GM12878 (cell line): Measurements from ENCODE around the gene LRIT1. TPM values are rescaled to one million over a fixed set of nuclear protein-coding genes. Genes with fewer than 3 reads are reported as not detected.

ENCODE experiments used
- ATAC-seq: fragments of 200-7000 bp; cut with Tn5 transposase; 3 replicates; pipeline ENCODE4 v1.9.1; 2020; ENCODE audit warnings: mild to moderate bottlenecking, moderate library complexity
- BruUV-seq: library from RNA; stranded (reverse); fragments of 400-500 nt; replicated peaks from 2 replicates; lab custom pipeline; 2021; lab: Mats Ljungman, UMichigan
- CTCF ChIA-PET: fragments of 300-600 bp; sonication (Branson Sonifier 250); formaldehyde crosslinking; extraction: SDS; loops from one replicate; lab custom pipeline; 2021; ENCODE audit warnings: inconsistent platforms; lab: Yijun Ruan, JAX
- POLR2A ChIA-PET: fragments of 350-600 bp; formaldehyde crosslinking; extraction: SDS; loops from one replicate; lab custom pipeline; 2021; ENCODE audit warnings: inconsistent platforms; lab: Charles Lee
- RAD21 ChIA-PET: fragments of 300-600 bp; sonication (Branson Sonifier 250); formaldehyde crosslinking; loops from one replicate; lab custom pipeline; 2023; ENCODE audit warnings: antibody characterized with exemption; ENCODE audit not compliant: unreplicated experiment; lab: Charles Lee
- SMC1A ChIA-PET: fragments of 300-600 bp; sonication (Branson Sonifier 250); formaldehyde crosslinking; loops from one replicate; lab custom pipeline; 2023; ENCODE audit not compliant: unreplicated experiment, uncharacterized antibody; lab: Charles Lee
- DNase-seq: peaks from one replicate; pipeline ENCODE4 v3.0.0-alpha.2; 2011; ENCODE audit warnings: low read depth, low spot score
- FAIRE-seq: peaks from 3 replicates; lab custom pipeline; 2011; peaks lifted over from hg19 to GRCh38; lab: Jason Lieb, UNC
- H2AFZ ChIP-seq: 2 replicates; pipeline ENCODE4 v1.6.0; 2011; ENCODE audit warnings: low read depth, low read length, control low read depth; ENCODE audit not compliant: control insufficient read depth
- H3K27ac ChIP-seq: 2 replicates; pipeline ENCODE4 v1.5.1; 2011; ENCODE audit warnings: control low read depth; ENCODE audit not compliant: control insufficient read depth, insufficient read depth
- H3K27me3 ChIP-seq, 2 experiments: replicated peaks in 1 of 2; 2 replicates each; pipeline versions ENCODE4 v1.6.0 to v1.6.1; 2011; ENCODE audit warnings: low read length in 1 of 2; ENCODE audit not compliant: control insufficient read depth in 2 of 2, insufficient read depth in 2 of 2
- H3K36me3 ChIP-seq, 2 experiments: 2 replicates each; pipeline ENCODE4 v1.5.1; 2011; ENCODE audit warnings: low read length in 1 of 2; ENCODE audit not compliant: control insufficient read depth in 2 of 2, insufficient read depth in 2 of 2
- H3K4me1 ChIP-seq: 2 replicates; pipeline ENCODE4 v1.6.1; 2011; ENCODE audit warnings: mild to moderate bottlenecking, low read length, moderate library complexity, mixed read lengths; ENCODE audit not compliant: control insufficient read depth, insufficient read depth
- H3K4me2 ChIP-seq: 2 replicates; pipeline ENCODE4 v1.6.0; 2011; ENCODE audit warnings: control low read depth; ENCODE audit not compliant: control insufficient read depth, insufficient read depth
- H3K4me3 ChIP-seq: fragments of 200-600 bp; sonication (generic); 2 replicates; pipeline ENCODE4 v1.5.1; 2016
- H3K79me2 ChIP-seq: 2 replicates; pipeline ENCODE4 v1.6.0; 2011; ENCODE audit warnings: low read length; ENCODE audit not compliant: control insufficient read depth, insufficient read depth
- H3K9ac ChIP-seq: 2 replicates; pipeline ENCODE4 v1.8.0; 2011; ENCODE audit warnings: low read length, control low read depth, mixed read lengths; ENCODE audit not compliant: control insufficient read depth, insufficient read depth
- H3K9me3 ChIP-seq: replicated peaks from 3 replicates; pipeline ENCODE4 v1.5.1; 2011; ENCODE audit warnings: mild to moderate bottlenecking, low read length; ENCODE audit not compliant: control insufficient read depth, insufficient read depth
- H4K20me1 ChIP-seq: 2 replicates; pipeline ENCODE4 v1.6.0; 2011; ENCODE audit not compliant: control insufficient read depth, insufficient read depth
- CEBPZ ChIP-seq: fragments of 150-350 bp; IDR thresholded peaks from 2 replicates; pipeline ENCODE4 v1.6.1; 2016; ENCODE audit warnings: low read depth, low read length
- MEF2B ChIP-seq: fragments of 450-650 bp; IDR thresholded peaks from 2 replicates; pipeline ENCODE4 v1.6.1; 2018; ENCODE audit warnings: mild to moderate bottlenecking, moderate library complexity; ENCODE audit not compliant: partially characterized antibody, poor library complexity, severe bottlenecking
- MXI1 ChIP-seq: fragments of 150-350 bp; IDR thresholded peaks from 2 replicates; pipeline ENCODE4 v1.6.1; 2011; ENCODE audit warnings: low read depth, mild to moderate bottlenecking, inconsistent platforms, low read length, improper control_type of control experiment
- PBX3 ChIP-seq: IDR thresholded peaks from 2 replicates; pipeline ENCODE4 v1.6.1; 2011; ENCODE audit warnings: mild to moderate bottlenecking, low read depth, low read length, moderate library complexity; ENCODE audit not compliant: insufficient replicate concordance
- PKNOX1 ChIP-seq: fragments of 450-650 bp; IDR thresholded peaks from 2 replicates; pipeline ENCODE4 v1.6.1; 2016; ENCODE audit warnings: mild to moderate bottlenecking
- POU2F2 ChIP-seq: IDR thresholded peaks from 3 replicates; pipeline ENCODE4 v1.6.1; 2011; ENCODE audit warnings: low read depth, mild to moderate bottlenecking, low read length, borderline replicate concordance
- SKIL ChIP-seq: fragments of 450-650 bp; IDR thresholded peaks from 2 replicates; pipeline ENCODE4 v1.6.1; 2017; ENCODE audit warnings: mild to moderate bottlenecking, low read depth, inconsistent platforms; ENCODE audit not compliant: poor library complexity, severe bottlenecking
- USF2 ChIP-seq: IDR thresholded peaks from 2 replicates; pipeline ENCODE4 v1.6.1; 2011; ENCODE audit warnings: low read depth, low read length, improper control_type of control experiment, borderline replicate concordance
- ZNF207 ChIP-seq: fragments of 450-650 bp; IDR thresholded peaks from 2 replicates; pipeline ENCODE4 v1.6.1; 2014; ENCODE audit warnings: antibody characterized with exemption, mild to moderate bottlenecking, borderline replicate concordance
- WGBS: methylation state at CpG from one replicate; pipeline ENCODE4 v1.1.6; 2016; ENCODE audit warnings: low lambda C conversion rate; ENCODE audit not compliant: insufficient replicate concordance, insufficient coverage; ENCODE audit errors: missing lambda C conversion rate; 5-methylcytosine and 5-hydroxymethylcytosine counted together
- in situ Hi-C: fragments of 300-500 bp; cut with MboI; formaldehyde crosslinking; loops from 9 replicates; pipeline ENCODE4 v1.14.3; 2018; ENCODE audit warnings: mixed read lengths
- intact Hi-C: fragments of 100-400 bp; cut with micrococcal nuclease; formaldehyde crosslinking; loops from one replicate; pipeline ENCODE4 v1.14.2; 2022; ENCODE audit not compliant: unreplicated experiment
- polyA plus RNA-seq, 11 experiments: library from polyadenylated mRNA; depleted of rRNA in 4 of 11; unstranded in 6 of 11; stranded (reverse) in 5 of 11; fragments of >200 nt; fragmentation: Nextera tagmentation in 4 of 11; fragmentation: Illumina TruSeq in 1 of 11; extraction: Ambion mirVana in 4 of 11; extraction: Trizol in 1 of 11; gene quantifications; 1 replicate in 1 of 11; 2 replicates in 10 of 11; pipeline versions ENCODE4 v1.2.1 to v1.2.3, GENCODE V29; 2011 to 2016; ENCODE audit warnings: inconsistent platforms in 2 of 11, missing spikeins in 2 of 11, low read depth in 1 of 11
- total RNA-seq, 4 experiments: library from RNA; depleted of rRNA in 3 of 4; stranded (reverse); fragments of >200 nt in 3 of 4; fragmentation: Illumina TruSeq in 1 of 4; extraction: Trizol in 1 of 4; gene quantifications; 2 replicates each; pipeline versions ENCODE4 v1.2.1 to v1.2.3, GENCODE V29; 2013 to 2021

LRIT1 gene
- total and polyA plus RNA-seq, 10 of the 15 experiments (the other 5 are each of a cell fraction or from before 2014, with no cell fraction given), result not detected

GRCh38 chr10:84269773-84270172 lies 28.4 kb upstream of the LRIT1 start:
- in situ Hi-C loops, result loop anchor here (5.0 kb wide), 2 partner anchors 273 to 448 kb away; no protein-coding TSS in a partner anchor
- WGBS, result 18% methylated on average over 2 of the region's 2 CpGs
- H3K4me1 ChIP-seq, result no peaks in the 10 kb centered on the region
- no peaks in the 10 kb centered on the region for H3K36me3 ChIP-seq
- POLR2A ChIA-PET, result no interaction called here
- BruUV-seq, result no TSS peak
- no peak overlapping the region for H3K9ac ChIP-seq
- peaks cover 0 to 2% of the 10 kb centered on the region in 2 experiments; a peak in 2 of 4 replicates for H3K27me3 ChIP-seq
- no peak for ATAC-seq
- H3K9me3 ChIP-seq, result no peaks in the 10 kb centered on the region
- SMC1A ChIA-PET, result interaction anchor here (1.6 kb wide), 1 partner anchor 268 kb away, joined by 6 read pairs; no protein-coding TSS in a partner anchor
- H3K79me2 ChIP-seq, result no peaks in the 10 kb centered on the region
- RAD21 ChIA-PET, result interaction anchor here (0.7 to 6.6 kb wide), 2 partner anchors 266 to 267 kb away, joined by 3 to 74 read pairs; no protein-coding TSS in a partner anchor
- TF ChIP-seq POU2F2 (no peak), MXI1 (no peak), MEF2B (no peak), PKNOX1 (no peak), SKIL (no peak), ZNF207 (no peak), PBX3 (no peak), CEBPZ (no peak), USF2 (no peak)
- TF ChIP-seq, all 136 proteins: peak for 0
- intact Hi-C loops, result loop anchor here (10.0 kb wide), 1 partner anchor 445 kb away; no protein-coding TSS in a partner anchor
- DNase-seq, result no peak
- Histone ChIP-seq H4K20me1 (no peaks in the 10 kb centered on the region), H3K4me2 (no peak overlapping the region), H3K27ac (no peak overlapping the region), H2AFZ (no peak overlapping the region), H3K4me3 (no peak overlapping the region)
- no peak for FAIRE-seq
- CTCF ChIA-PET, result interaction anchor here (0.6 to 8.3 kb wide), 5 partner anchors 13 to 267 kb away, joined by 3 to 228 read pairs (median 3); no protein-coding TSS in a partner anchor
